Measurements from ENCODE around the gene ATP6V1A. TPM values are rescaled to one million over a fixed set of nuclear protein-coding genes. Genes with fewer than 3 reads are reported as not detected.

Gene ATP6V1A
- total RNA-seq, 4 donors from 2014 or later, result 41.7 to 77.0 (median 62.7) TPM

DNA sequence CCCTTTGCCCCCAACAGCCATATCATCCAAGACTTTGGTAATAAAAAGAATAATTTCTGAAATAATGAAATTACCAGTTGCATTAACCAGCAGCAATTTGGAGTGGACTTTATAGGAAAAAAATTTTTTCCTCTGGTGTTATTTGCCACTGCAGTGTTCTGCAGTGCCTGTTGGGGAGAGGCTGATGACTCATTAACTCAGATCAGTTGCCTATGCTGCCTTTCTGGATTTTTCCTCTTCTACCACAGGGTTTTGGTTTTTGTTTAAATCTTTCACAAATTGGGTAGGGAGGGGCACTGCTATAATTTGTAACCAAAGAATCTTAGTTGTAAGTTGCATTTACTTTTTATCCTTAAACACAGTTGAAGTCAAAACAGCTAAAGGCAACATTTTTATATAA is 22.7 kb downstream of the ATP6V1A start:
- no peak overlapping the region for H3K4me3 ChIP-seq (ENCODE audit: low read depth, poor library complexity, severe bottlenecking)
- intact Hi-C loops (cut with DNase I; ENCODE audit: low total_unique reads), result no loop called here

DNA sequence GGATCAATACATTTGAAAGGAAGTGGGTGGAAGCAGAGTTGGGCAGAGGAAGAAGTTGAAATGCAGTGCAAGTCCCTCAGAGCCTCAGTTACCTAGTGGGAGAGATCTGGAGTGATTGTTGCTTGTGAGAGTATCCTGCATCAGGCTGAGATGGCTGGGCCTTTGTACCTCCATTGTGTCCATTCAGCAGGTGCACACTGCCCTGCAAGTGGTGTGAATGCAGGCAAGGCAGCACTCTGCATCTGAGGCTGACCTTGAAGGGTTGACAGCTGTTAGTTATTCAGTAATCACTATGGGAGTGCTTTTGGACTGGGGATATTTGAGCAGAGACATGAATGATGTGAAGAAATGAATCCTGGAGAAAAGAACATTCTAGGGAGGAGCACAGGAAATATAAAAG is 25.2 kb downstream of the ATP6V1A start:
- TF ChIP-seq, protein P1, sequence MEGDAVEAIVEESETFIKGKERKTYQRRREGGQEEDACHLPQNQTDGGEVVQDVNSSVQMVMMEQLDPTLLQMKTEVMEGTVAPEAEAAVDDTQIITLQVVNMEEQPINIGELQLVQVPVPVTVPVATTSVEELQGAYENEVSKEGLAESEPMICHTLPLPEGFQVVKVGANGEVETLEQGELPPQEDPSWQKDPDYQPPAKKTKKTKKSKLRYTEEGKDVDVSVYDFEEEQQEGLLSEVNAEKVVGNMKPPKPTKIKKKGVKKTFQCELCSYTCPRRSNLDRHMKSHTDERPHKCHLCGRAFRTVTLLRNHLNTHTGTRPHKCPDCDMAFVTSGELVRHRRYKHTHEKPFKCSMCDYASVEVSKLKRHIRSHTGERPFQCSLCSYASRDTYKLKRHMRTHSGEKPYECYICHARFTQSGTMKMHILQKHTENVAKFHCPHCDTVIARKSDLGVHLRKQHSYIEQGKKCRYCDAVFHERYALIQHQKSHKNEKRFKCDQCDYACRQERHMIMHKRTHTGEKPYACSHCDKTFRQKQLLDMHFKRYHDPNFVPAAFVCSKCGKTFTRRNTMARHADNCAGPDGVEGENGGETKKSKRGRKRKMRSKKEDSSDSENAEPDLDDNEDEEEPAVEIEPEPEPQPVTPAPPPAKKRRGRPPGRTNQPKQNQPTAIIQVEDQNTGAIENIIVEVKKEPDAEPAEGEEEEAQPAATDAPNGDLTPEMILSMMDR (IDR thresholded peaks at IDR 0.05), result no peak
- TF ChIP-seq POLR2A (IDR thresholded peaks at IDR 0.05), result no peak
- intact Hi-C loops (cut with DNase I; ENCODE audit: low total_unique reads), result no loop called here

More for the DNA sequence above, 22.7 kb downstream of the ATP6V1A start:
- no peak for TF ChIP-seq POLR2A (IDR thresholded peaks at IDR 0.05)
- TF ChIP-seq, protein P1 (IDR thresholded peaks at IDR 0.05), result no peak
- DNase-seq (ENCODE audit: low spot score in 2 of 2), result no peak

DNA sequence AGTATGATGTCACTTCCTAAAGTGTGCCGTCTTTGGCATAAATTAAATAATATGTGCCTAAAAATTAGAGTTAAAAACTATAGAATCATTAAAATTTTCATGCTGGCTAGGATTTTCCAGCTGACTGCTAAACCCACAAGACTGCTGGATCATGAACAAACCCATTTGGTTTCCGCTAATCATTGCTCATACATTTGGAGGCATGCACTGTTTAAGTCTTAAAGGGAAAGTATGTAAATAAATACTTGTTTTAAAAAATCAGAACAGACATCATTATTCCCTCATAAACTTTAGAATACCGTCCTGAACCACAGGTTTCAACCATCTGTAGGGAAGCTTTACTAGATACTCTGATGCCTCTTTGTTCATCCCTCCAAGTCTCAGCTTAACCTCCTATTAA is 26.5 kb downstream of the ATP6V1A start:
- 59 to 62% methylated on average over 3 of the region's 3 CpGs for WGBS, 2 donors
- TF ChIP-seq, protein P1 (IDR thresholded peaks at IDR 0.05), result no peak
- no peak for TF ChIP-seq POLR2A (IDR thresholded peaks at IDR 0.05)
- no peak for DNase-seq (ENCODE audit: low spot score in 2 of 2)
- H3K4me3 ChIP-seq (ENCODE audit: low read depth, poor library complexity, severe bottlenecking), result no peak overlapping the region
- intact Hi-C loops (cut with DNase I; ENCODE audit: low total_unique reads), result no loop called here

More for the DNA sequence above, 25.2 kb downstream of the ATP6V1A start:
- DNase-seq (ENCODE audit: low spot score in 2 of 2), result no peak
- H3K4me3 ChIP-seq (ENCODE audit: low read depth, poor library complexity, severe bottlenecking), result no peak overlapping the region

DNA sequence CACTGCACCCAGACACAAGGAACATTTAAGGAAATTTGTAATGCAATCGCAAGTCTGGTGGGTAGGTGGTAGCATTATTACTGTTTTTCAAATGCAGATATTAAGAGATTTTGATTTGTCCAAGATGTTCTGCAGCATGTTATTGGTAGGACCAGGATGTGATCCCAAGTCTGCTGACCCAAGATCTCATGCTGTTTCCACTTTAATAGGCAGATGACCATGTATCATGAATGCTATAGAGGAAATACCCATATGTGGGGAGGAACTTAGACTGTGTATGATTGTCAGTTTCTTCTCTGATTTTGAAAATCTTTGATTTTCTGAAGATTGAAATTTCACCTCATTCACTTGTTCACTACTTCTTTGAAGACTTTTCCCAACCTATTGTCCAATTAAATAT is 28.7 kb downstream of the ATP6V1A start:
- 81 to 100% methylated on average over 1 of the region's 1 CpG for WGBS, 2 donors
- no peak for DNase-seq (ENCODE audit: low spot score in 2 of 2)
- H3K4me3 ChIP-seq (ENCODE audit: low read depth, poor library complexity, severe bottlenecking), result no peak overlapping the region
- intact Hi-C loops (cut with DNase I; ENCODE audit: low total_unique reads), result no loop called here
- TF ChIP-seq, protein P1 (IDR thresholded peaks at IDR 0.05), result no peak
- no peak for TF ChIP-seq POLR2A (IDR thresholded peaks at IDR 0.05)

DNA sequence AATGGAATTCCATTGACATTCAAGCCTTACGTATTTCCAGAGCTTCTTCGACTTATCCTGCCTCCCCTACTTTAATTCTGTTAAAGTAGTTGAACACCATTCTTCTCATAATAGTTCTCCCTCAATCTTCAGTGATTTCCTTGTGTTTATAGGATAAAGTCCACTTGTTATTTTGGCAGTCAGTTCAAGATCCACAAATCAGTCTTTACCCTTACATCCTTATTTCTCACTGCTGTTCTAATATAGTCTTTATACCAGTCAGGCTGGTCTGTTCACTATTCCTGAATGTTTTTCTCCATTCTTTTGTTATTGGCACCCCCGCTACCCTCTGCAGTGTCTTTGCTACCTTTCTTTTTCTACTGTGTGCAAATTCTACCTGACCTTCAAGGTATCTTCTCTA is 29.7 kb downstream of the ATP6V1A start:
- DNase-seq (ENCODE audit: low spot score in 2 of 2), result no peak
- WGBS, 2 donors, result 87 to 89% methylated on average over 3 of the region's 3 CpGs
- intact Hi-C loops (cut with DNase I; ENCODE audit: low total_unique reads), result no loop called here
- no peak for TF ChIP-seq POLR2A (IDR thresholded peaks at IDR 0.05)
- TF ChIP-seq, protein P1 (IDR thresholded peaks at IDR 0.05), result no peak
- no peak overlapping the region for H3K4me3 ChIP-seq (ENCODE audit: low read depth, poor library complexity, severe bottlenecking)

DNA sequence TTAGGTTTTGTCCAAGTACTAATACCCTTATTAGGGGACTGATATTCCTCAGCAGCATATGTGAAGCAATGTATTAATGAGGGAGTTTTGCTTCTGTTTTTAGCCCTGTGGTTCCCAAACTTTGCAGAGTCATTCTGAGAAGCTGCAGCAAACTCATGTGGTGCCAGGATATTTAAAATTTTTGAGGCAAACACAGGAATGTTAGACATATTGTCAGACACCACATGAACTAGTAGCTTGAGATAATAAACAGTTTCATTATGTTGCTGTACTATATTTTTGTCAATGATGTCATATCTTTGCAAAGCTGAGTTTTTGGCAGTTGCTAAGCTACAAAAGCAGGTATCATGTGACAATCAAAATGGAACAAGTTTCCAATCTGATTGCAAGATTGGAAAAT is 36.6 kb downstream of the ATP6V1A start:
- no peak overlapping the region for H3K4me3 ChIP-seq (ENCODE audit: low read depth, poor library complexity, severe bottlenecking)
- DNase-seq (ENCODE audit: low spot score in 2 of 2), result no peak
- intact Hi-C loops (cut with DNase I; ENCODE audit: low total_unique reads), result no loop called here
- no peak for TF ChIP-seq POLR2A (IDR thresholded peaks at IDR 0.05)
- TF ChIP-seq, protein P1 (IDR thresholded peaks at IDR 0.05), result no peak
